Central memory CD8-positive, alpha-beta T cell (primary cell): ENCODE data around the gene C5orf58.
"Not testable (repeated sequence)": the region's sequence is repeated elsewhere in the genome, so short reads cannot be mapped to it uniquely, and the experiment has no call there.

Experiments
- ATAC-seq: fragments of 150-1000 bp; cut with Tn5 transposase; replicated peaks from 2 replicates; pipeline ENCODE4 v1.10.0; 2022; ENCODE audit warnings: mild to moderate bottlenecking, moderate FRiP score, moderate number of reproducible peaks; ENCODE audit not compliant: poor library complexity, severe bottlenecking; ENCODE audit errors: extremely low read depth
- DNase-seq, 2 donors: peaks; one replicate each; pipeline ENCODE4 v3.0.0; 2021; ENCODE audit warnings: low spot score in 2 of 2
- H3K27ac Mint-ChIP-seq: one replicate; pipeline ENCODE4 v1.8.0; 2022; ENCODE audit warnings: low read depth, mild to moderate bottlenecking, moderate library complexity, mixed read lengths
- H3K27me3 Mint-ChIP-seq: one replicate; pipeline ENCODE4 v1.8.0; 2022; ENCODE audit warnings: mixed read lengths
- H3K36me3 Mint-ChIP-seq: one replicate; pipeline ENCODE4 v1.8.0; 2022; ENCODE audit warnings: mild to moderate bottlenecking, moderate library complexity, mixed read lengths; ENCODE audit not compliant: insufficient read depth
- H3K4me1 Mint-ChIP-seq: one replicate; pipeline ENCODE4 v1.8.0; 2022; ENCODE audit warnings: mixed read lengths
- H3K4me3 Mint-ChIP-seq: one replicate; pipeline ENCODE4 v1.8.0; 2022; ENCODE audit warnings: mild to moderate bottlenecking, moderate library complexity, mixed read lengths
- H3K9me3 Mint-ChIP-seq: one replicate; pipeline ENCODE4 v1.8.0; 2022; ENCODE audit warnings: mixed read lengths

C5orf58 gene

DNA sequence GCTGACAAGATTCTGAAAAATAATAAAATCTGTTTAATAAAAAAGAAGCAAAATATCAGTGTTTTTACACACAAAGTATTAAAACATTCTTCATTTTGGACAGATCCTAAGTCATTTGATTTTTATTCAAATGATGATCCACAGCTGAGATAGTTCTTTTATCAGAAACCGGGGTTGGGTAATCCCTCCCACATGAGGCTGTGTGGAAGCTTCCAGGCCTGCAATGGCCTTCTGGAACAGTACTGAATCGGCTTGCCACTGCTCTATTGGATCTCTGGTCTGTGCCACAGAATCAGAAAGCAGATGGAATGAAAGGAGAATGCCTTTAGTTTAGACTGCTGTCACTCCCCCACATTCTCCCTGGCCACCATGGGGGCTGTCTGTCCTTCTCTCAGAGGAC is 6.1 kb upstream of the C5orf58 start:
- ATAC-seq (no peak), DNase-seq (no peak)
- Mint-ChIP-seq H3K9me3 (no peaks in the 10 kb centered on the region), H3K27ac (no peak overlapping the region), H3K4me3 (no peak overlapping the region), H3K4me1 (peaks cover 8% of the 10 kb centered on the region), H3K36me3 (no peaks in the 10 kb centered on the region), H3K27me3 (no peaks in the 10 kb centered on the region)

DNA sequence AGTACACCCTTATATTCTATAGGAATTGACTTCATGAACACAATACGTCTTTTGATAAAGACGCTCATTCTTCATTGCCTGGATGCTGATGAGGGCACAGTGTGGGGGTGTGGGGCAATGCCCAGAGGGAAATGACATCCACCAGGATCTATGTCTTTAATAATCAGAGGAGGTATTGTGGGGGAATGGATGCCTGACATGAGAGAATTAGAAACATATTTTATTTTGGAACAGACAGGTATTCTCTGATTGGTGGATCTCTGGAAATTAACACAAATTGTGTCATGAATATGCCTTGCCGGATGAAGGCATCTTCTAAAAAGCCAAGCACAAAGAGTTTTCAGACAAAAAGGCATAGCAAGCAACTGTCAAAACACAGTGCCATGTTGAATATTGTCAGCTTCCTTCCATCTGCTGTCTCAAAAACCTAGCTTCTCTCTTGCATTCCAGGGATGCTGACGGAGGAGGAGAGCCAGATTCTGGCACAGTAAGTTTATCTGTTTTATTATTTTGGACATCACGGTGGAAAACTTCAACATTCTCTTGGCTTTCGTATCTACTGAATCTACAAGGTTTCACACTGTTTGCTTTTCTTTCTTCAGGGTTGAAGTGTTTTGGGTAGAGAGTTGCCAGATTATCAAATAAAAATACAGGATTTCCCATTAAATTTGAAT is 3.9 kb upstream of the C5orf58 start:
- no peaks in the 10 kb centered on the region for H3K36me3 Mint-ChIP-seq
- no peak for DNase-seq
- no peak for ATAC-seq
- no peaks in the 10 kb centered on the region for H3K27me3 Mint-ChIP-seq
- H3K4me1 Mint-ChIP-seq, result peaks cover 8% of the 10 kb centered on the region
- H3K4me3 Mint-ChIP-seq, result no peak overlapping the region
- H3K27ac Mint-ChIP-seq, result no peak overlapping the region
- H3K9me3 Mint-ChIP-seq, result no peaks in the 10 kb centered on the region

DNA sequence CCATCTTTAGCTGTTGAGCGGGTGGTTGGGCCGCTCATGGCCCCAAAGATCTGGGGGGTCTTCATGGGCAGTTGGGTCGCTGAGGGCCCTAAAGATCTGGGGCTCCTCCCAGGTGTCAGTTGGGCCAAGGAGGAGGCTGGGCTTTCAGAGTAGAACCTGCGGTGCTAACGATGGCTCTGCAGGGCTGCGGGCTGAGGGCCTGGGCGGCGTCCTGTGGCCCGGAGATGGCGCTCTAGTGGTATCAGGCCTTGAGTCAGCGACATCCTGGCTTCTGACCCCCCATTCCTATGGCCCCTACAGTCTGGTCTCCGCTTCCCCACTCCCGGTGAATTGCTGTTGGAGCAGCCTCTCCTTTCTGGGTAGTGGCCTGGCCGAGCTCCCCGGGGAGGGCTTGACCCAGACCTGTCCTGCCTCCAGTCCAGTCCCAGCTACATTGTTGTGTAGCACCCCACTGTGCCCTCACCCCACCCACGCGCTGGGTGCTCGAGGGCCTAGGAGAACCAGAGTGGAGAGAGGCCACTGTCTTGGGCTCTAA is 640 bp downstream of the C5orf58 start:
- no peak overlapping the region for H3K4me3 Mint-ChIP-seq
- peaks cover 2% of the 10 kb centered on the region for H3K36me3 Mint-ChIP-seq
- no peak overlapping the region for H3K27ac Mint-ChIP-seq
- ATAC-seq, result no peak
- DNase-seq, result no peak
- H3K4me1 Mint-ChIP-seq, result no peaks in the 10 kb centered on the region
- no peaks in the 10 kb centered on the region for H3K9me3 Mint-ChIP-seq
- no peaks in the 10 kb centered on the region for H3K27me3 Mint-ChIP-seq

DNA sequence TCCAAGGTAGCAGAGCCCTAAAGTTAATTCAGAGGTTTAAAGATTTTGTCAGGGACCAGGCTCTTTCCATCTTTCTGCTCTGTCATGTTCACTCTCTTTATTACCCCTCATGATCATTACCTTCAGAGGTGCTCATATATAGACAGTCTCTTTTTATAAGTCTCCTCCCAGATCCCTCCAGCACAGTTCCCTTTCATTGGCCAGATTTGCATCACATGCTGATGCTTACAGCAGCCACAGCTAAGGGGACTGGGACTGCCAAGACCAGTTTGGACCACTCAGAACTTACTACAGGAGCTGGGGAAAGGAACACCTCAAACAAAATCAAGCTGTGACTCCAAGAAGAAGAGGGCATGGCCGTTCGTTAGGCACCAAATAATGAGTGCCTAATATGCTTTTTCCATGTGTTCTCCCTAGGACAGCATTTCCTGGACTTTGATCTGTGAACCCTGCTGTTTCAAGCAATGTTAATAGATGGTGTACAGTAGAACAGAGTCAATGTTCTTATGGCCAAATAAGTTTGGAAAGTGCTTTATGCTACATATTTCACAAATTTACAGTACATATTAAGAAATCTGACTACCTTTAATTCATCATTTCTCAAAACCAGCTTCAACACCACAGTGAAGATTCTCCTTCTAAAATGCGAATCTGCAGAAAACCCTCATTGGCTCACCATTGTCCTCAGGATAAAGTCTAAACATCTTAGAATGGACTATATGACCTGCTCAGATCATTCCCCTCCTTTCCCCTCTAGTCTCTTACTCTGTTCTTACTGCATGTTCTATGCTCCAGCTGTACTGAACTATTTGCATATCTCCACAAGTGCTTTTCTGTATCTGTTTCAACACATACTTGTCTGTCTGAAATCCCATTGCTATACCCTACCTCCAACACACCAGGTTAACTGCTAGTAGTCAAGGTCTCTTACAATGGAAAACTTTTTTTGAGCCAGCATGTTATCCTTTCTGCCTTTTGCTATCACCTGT is 3.4 kb downstream of the C5orf58 start:
- Mint-ChIP-seq H3K4me1 (no peaks in the 10 kb centered on the region), H3K9me3 (no peaks in the 10 kb centered on the region), H3K27ac (peak overlapping the region; percentile 68), H3K36me3 (peaks cover 2% of the 10 kb centered on the region), H3K27me3 (no peaks in the 10 kb centered on the region), H3K4me3 (no peak overlapping the region)
- no peak for ATAC-seq
- no peak for DNase-seq

DNA sequence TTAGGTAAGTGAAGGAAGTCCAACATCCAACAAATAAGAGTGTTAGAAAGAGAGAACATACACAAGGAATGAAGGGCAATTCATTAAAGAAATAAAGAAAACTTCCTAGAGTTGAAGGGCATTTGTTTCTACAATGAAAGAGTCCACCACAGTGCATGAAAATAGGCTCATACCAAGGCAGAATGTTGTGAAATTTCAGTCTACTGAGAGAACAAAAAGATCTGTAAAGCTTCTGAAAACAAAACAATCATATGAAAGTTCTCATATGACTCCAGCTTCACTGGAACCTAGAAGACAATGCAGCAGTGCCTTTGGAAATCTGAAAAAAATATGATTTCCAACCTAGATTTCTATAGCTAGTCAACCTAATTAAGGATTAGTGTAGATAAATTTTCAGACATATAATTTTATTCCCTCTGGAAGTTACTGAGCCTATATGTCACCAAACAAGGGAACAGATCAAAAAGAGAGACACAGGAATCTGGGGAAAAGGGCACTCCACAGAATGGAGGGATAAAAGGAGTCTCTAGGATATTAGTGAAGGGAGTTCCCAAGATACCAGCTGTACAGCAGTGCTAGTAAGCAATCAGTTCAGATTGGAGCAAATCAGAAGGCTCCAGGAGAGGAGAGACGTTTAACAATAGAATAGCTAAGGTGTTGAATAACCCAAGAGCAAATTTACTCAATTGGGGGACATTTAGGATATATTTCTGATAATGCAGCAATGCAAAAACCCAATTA is 5.8 kb downstream of the C5orf58 start:
- Mint-ChIP-seq H3K9me3 (no peaks in the 10 kb centered on the region), H3K27ac (peak overlapping the region; percentile 27), H3K4me1 (no peaks in the 10 kb centered on the region), H3K27me3 (no peaks in the 10 kb centered on the region), H3K4me3 (no peak overlapping the region), H3K36me3 (peaks cover 2% of the 10 kb centered on the region)
- ATAC-seq (no peak), DNase-seq (no peak)

DNA sequence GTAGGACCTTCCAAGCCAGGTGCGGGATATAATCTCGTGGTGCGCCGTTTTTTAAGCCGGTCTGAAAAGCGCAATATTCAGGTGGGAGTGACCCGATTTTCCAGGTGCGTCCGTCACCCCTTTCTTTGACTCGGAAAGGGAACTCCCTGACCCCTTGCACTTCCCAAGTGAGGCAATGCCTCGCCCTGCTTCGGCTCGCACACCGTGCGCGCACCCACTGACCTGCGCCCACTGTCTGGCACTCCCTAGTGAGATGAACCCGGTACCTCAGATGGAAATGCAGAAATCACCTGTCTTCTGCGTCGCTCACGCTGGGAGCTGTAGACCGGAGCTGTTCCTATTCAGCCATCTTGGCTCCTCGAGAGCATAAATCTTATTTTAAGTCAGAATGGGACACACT is 12.7 kb downstream of the C5orf58 start:
- not testable (repeated sequence) for H3K27ac Mint-ChIP-seq, ATAC-seq, H3K9me3 Mint-ChIP-seq, H3K4me3 Mint-ChIP-seq, H3K27me3 Mint-ChIP-seq, DNase-seq
- H3K4me1 Mint-ChIP-seq, result peaks cover 11% of the 10 kb centered on the region
- H3K36me3 Mint-ChIP-seq, result peaks cover 50% of the 10 kb centered on the region

DNA sequence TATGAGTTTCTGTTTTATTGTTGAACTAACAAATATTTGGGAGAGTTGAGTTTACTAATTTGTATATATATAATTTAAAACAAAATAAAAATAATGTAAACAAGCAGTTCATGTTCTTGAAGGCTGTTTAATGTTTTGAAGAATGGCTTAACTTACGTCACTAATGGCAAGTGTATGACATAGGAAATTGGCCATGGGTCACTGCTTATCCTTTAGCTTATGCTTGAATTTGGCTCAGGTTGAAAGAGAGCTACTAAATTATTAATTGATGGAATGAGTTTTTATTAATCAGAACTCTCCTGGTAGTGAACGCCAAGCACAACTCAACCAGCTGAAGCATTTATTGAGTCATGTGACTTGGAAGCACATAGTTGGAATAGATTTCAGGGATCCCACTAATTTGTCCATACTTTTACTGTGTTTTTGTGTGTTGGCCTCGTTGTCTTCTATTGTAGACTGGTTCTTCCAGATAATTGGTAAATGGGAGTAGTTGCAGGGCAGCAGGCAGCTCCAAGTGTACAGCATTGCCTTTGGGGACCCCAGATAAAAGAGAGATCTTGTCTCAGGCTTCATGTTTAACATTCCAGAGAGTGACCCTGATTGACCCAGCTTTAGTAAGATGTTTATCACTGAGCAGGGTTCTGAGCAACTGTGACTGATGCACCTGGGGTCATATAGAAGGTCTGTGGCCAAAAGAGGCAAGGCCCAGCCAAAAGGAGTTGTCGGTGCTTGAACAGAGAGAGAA is 13.5 kb downstream of the C5orf58 start:
- Mint-ChIP-seq H3K36me3 (peaks cover 59% of the 10 kb centered on the region), H3K4me3 (no peak overlapping the region), H3K27me3 (no peaks in the 10 kb centered on the region), H3K4me1 (peaks cover 11% of the 10 kb centered on the region), H3K27ac (no peak overlapping the region), H3K9me3 (no peaks in the 10 kb centered on the region)
- no peak for ATAC-seq
- no peak for DNase-seq

DNA sequence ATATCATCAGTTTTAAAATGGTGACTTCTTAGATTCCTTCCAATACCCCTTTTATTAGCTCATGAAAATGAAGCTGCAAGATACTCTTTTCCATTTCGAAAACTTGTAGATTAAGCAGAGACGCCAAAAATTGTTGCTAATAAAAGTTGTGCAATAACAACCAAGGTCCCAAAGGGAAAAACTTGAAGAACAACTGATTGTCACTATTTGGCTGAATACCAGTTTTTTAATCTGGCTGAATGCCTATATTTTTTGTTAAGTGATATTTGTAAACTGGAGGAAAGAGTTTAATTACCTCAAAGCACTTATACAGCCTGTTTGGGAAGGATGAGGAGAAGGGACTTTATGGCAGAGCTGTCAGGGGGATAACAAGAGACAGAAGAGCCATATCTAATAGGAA is 14.6 kb downstream of the C5orf58 start:
- ATAC-seq (no peak), DNase-seq (no peak)
- peak overlapping the region; percentile 51 for H3K27ac Mint-ChIP-seq
- H3K9me3 Mint-ChIP-seq, result no peaks in the 10 kb centered on the region
- no peaks in the 10 kb centered on the region for H3K27me3 Mint-ChIP-seq
- peaks cover 11% of the 10 kb centered on the region for H3K4me1 Mint-ChIP-seq
- H3K4me3 Mint-ChIP-seq, result no peak overlapping the region
- H3K36me3 Mint-ChIP-seq, result peaks cover 69% of the 10 kb centered on the region

DNA sequence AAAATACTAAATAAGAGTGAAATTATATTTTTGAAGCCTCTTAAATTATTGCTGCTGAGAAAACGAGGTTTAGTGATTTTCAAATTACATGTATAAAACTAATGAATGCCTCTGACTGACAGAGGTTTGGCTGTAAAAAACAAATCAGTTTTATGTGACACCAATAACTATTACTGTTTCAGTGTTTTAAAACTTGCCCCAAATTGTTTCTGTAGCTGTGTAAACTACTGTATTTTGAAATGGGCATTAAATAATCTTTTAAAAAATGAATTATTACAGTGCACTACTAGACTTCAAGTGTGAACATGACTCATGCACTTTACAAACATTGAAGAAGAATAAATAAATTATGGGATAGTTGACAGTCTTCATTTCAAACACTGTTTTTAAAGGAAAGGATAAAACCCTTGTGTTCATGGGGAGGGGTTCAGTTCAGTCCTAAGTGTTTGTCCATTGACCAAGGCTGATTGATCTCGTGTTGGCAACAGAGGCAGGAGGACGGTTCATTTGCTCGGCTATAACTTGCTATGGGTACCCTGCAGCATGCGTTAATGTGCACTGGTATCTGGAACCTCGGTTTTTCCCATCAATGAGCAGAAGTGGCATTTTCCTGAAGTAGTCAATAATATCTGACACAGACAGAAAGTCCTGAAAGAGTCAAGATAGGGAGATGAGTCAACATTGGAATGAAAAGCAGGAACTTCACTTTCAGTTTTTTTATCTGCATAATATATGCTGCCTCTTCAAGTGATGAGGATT is 15.6 kb downstream of the C5orf58 start:
- H3K27me3 Mint-ChIP-seq, result no peaks in the 10 kb centered on the region

DNA sequence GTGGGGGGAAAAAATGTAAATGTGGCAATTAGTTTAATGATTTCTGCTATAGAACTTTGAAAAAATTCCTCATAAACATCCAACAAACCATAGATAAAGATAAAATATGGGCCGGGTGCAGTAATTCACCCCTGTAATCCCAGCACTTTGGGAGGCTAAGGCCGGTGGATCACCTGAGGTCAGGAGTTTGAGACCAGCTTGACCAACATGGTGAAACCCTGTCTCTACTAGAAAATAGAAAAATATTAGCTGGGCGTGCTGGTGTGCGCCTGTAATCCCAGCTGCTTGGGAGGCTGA is 16.1 kb downstream of the C5orf58 start:
- not testable (repeated sequence) for ATAC-seq, H3K4me3 Mint-ChIP-seq, H3K27ac Mint-ChIP-seq, DNase-seq, H3K27me3 Mint-ChIP-seq, H3K9me3 Mint-ChIP-seq
- Mint-ChIP-seq H3K36me3 (peaks cover 84% of the 10 kb centered on the region), H3K4me1 (peaks cover 16% of the 10 kb centered on the region)

More for the DNA sequence above, 15.6 kb downstream of the C5orf58 start:
- H3K9me3 Mint-ChIP-seq, result no peaks in the 10 kb centered on the region
- H3K27ac Mint-ChIP-seq, result peak overlapping the region; percentile 51
- peaks cover 79% of the 10 kb centered on the region for H3K36me3 Mint-ChIP-seq
- H3K4me3 Mint-ChIP-seq, result no peak overlapping the region
- ATAC-seq (no peak), DNase-seq (no peak)
- H3K4me1 Mint-ChIP-seq, result peaks cover 11% of the 10 kb centered on the region

DNA sequence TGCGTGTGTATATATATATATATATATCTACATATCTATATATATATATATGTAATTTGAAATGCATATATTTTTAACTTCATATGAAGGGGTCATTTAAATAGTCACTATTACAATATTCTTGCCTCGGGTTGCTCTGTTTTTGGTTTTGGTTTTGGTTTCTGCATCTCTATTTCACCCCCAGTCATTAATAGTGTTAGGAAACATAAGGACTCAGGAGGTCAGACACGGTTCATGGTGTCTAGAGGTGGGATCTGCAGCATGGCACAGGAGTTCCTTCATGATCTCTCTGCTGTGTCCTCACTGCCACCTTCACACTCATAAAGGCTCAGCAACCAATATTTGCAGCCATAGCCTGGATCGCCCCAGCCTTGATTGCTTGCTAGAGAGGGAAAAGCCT is 16.6 kb downstream of the C5orf58 start:
- H3K27me3 Mint-ChIP-seq, result no peaks in the 10 kb centered on the region
- H3K4me1 Mint-ChIP-seq, result peaks cover 21% of the 10 kb centered on the region
- H3K9me3 Mint-ChIP-seq, result no peaks in the 10 kb centered on the region
- H3K36me3 Mint-ChIP-seq, result peaks cover 89% of the 10 kb centered on the region
- ATAC-seq (no peak), DNase-seq (no peak)
- H3K27ac Mint-ChIP-seq, result no peak overlapping the region
- no peak overlapping the region for H3K4me3 Mint-ChIP-seq
